HG03432 (cell line): ENCODE results near the gene CLASRP.
A peak's percentile ranks its signal among the peaks of the same experiment; 100 is the strongest.

Source experiments
- ATAC-seq: cut with Tn5 transposase; IDR thresholded peaks from one replicate; pipeline ENCODE4 v1.9.1; 2021; ENCODE audit warnings: mild to moderate bottlenecking, moderate library complexity; ENCODE audit not compliant: unreplicated experiment

CLASRP gene

DNA sequence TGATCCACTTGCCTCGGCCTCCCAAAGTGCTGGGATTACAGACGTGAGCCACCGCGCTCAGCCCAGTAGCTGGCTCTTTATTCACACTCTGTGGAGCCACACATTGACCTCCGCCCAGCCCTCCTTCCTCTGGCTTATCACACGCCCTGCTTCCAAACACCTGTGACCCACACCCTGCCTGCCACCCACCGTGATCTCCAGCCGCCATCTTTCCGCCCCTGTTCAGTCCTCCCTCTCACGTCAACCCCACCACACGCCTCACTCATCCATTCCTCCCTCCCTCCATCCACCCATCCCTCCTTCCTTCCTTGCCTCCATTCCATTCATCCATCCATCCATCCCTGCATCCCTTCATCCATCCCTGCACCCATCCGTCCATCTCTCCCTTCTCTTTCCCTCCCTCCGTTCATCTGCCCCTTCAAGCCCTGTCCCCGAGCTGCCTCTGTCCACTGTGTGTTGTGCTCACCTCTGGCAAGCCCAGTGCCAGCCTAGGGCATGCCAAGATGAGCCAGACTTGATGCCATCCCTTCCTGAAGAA lies 19.8 kb downstream of the CLASRP start:
- ATAC-seq = no peak

DNA sequence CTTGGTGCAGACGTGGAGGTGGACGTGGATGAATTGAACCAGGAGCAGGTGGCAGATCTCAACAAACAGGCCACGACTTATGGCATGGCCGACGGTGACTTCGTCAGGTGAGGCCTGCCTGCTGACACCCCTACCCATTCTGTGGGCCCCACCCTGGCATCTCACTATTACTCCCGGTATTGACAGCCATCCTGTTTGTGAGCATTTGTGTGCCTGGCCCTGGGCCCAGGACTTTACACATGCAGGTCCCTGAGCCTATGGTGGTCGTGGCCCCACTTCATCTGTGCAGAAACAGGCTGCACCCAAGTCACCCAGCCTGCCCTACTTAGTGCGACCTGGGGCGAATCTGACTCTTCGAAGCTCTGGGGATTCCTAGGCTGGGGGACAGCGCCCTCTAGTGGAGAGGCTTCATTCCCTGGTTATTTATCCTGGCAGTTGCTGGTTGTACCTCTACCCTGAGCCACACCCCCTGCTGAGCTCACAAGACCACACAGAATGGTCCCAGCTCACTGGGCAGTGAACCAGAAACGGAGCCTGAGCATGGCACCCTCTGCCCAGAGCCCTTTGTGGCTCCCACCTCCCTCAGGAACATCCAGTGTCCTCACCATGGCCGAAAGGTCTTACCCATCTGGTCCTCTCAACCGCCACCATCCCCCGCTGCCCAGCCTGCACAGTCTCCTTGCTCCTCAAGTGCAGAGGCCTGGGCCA lies 20.6 kb downstream of the CLASRP start:
- ATAC-seq = peak; percentile 40

DNA sequence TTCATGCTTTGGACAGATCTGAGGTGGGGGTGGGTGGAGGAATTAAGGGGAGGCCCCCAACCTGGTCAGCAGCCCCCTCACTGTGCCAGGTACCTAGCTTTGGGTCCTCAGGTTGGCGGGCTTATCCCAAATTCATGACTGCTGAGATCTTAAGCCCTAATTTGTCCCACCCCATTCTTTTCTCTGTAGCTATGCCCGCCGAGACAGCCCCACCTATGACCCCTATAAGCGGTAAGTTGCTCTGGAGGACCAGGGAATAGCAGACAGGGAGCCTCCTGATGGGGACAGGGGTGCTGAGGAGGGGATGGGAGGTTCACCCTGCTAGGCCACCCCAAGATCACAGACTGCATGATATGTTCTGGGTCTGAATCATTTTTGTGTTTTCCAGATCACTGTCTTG lies 23.1 kb downstream of the CLASRP start:
- ATAC-seq = no peak

DNA sequence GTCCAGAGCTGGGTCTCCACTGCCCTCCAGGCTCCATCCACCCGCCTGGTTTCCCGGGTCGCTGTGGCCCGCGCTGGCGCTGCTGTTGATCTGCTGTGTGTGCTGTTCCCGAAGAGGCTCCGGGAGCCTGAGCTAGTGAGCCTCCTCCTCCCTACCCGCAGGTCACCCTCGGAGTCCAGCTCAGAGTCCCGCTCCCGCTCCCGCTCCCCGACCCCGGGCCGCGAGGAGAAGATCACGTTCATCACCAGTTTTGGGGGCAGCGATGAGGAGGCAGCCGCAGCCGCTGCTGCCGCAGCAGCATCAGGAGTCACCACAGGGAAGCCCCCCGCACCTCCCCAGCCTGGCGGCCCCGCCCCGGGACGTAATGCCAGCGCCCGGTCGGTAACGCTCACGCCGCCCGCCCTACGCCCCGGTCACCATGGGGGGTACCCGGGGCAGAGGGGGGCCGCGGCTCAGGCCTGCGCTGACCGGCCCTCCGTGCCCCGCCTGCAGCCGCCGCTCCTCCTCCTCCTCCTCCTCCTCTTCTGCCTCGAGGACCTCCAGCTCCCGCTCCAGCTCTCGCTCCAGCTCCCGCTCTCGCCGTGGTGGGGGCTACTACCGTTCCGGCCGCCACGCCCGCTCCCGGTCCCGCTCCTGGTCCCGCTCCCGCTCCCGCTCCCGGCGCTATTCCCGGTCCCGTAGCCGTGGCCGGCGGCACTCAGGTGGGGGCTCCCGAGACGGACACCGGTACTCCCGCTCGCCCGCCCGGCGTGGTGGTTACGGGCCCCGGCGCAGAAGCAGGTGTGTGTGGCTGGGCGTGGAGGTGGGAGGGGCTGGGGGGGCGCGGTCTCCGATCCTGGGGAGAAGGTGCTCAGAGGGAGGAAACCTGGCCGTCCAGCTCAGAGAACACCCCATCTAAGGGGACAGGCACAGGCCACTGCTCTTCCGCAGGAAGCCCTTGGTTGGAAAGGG lies 25.3 kb downstream of the CLASRP start:
- no peak for ATAC-seq

DNA sequence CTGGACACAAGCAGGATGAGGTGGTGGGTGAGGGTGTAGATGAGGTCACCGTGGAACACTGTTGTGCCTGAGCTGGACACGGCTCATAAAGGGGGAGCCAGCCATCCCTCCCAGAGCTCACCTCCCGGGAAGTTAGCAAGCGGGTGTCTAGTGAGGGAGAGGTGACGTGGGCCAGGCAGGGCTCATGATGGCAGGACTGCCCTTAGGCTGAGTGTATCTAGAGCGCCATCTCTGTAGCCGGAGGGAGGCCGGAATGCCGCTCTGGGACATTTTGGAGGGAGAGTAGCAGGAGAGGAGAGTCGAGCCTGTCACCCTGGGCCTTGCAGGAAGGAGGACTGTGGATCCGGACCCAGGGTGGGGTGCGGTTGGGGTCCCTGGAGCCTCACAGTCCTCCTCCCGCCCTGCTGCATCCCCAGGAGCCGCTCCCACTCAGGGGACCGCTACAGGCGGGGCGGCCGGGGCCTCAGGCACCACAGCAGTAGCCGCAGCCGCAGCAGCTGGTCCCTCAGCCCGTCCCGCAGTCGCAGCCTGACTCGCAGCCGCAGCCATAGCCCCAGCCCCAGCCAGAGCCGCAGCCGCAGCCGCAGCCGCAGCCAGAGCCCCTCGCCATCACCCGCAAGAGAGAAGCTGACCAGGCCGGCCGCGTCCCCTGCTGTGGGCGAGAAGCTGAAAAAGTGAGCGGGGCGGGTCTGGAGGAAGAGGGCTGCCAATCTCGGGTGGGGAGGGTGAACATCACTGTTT lies 28.2 kb downstream of the CLASRP start:
- no peak for ATAC-seq

DNA sequence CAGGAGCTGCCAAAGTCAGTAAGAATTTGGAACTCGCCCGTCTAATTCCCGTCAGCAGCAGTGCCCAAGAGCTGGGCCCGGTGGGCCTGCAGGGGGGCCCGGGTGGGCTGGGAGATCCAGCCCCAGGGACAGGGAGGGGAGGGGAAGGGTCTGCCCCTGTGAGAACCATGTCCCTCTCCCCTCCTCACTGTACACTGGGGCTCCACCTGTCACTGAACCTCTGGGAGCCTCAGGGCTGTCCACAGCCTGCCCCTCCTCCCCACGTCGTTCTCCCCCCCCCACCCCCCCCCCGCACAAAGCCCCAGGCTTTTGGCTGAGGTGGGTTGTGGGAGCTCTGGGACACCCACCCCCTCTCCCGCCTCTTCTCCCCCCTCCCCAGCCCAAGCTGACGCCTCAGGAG lies 29.2 kb downstream of the CLASRP start:
- no peak for ATAC-seq

DNA sequence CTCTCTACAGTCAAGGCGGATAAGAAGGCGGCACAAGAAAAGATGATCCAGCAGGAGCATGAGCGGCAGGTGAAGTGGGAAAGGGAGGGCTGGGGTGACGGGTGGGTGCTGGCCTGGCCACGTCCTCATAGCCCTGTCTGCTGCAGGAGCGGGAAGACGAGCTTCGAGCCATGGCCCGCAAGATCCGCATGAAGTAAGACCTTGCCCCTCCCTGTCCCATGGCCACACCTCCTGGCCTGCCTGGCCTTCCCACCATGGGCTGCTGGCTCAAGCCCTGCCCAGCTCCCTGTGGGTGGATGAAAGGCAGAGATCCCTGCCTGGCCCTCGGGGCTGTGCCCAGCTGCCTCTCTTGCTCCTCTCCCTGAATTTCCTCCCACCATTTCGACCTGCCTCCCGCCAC lies 30.2 kb downstream of the CLASRP start:
- no peak for ATAC-seq

DNA sequence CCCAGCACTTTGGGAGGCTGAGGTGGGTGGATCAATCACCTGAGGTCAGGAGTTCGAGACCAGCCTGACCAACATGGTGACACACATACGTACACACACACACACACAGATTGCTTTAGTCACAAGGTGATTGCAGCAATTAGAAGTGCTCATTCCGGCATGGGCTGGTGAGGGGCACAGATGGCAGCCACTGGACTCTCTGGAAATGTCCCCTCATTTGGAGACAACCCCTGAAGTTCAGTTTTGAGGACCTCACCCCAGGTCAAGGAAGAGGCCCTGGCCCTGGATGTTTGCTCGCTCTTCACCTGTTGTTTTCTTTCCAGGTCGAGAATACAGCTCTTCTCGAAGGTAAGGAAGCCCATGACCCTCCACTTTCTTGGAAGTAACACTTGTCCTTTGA lies 31.4 kb downstream of the CLASRP start:
- no peak for ATAC-seq

DNA sequence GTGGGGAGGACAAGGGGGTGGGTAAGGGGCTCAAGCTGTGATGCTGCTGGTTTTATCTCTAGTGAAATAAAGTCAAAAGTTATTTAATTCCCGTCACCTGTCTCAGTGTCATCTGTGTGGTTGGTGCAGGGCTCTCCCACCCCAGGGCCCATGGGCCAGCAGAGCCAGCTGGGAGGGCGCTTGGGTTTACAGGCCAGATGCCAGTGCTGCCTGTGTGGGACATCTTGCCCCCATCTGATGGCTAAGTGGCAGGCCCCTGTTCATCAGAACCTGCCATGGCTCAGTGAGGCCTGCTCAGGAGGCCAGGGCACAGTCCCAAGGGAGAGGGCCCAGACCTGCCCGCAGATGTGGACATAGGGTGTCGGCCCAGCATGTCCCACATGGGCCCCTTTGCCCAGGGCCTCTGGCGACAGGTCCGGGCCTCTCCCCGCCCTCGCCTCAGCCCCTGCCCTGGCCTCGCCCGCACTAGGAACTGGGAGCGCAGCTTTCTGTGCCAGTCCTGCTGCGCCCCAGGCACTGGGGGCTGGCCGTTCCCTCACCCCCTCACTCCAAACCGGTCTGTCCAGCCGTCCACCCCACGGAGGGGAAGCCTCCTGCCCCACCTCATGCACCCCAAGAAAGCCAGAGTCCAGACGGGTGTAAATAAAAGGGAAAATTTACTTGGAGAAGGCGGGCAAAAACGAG lies 32.2 kb downstream of the CLASRP start:
- no peak for ATAC-seq

DNA sequence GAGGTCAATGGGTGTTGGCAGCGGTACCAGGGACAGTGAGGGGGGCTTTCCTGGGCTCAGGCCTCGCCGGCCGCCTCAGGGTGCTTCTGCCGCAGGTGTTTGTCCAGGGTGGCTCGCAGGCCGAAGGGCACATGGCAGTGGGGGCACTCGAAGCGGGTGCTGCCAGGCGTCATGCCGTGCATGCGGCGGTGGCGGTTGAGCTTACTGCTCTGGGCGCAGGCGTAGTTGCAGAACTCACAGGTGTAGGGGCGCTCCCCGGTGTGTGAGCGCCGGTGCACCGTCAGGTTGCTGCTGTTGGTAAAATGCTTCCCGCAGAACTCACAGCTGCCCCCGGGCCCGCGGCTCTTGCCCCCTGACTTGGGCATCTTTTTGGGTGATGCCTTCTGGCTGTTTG lies 32.7 kb downstream of the CLASRP start:
- no peak for ATAC-seq

DNA sequence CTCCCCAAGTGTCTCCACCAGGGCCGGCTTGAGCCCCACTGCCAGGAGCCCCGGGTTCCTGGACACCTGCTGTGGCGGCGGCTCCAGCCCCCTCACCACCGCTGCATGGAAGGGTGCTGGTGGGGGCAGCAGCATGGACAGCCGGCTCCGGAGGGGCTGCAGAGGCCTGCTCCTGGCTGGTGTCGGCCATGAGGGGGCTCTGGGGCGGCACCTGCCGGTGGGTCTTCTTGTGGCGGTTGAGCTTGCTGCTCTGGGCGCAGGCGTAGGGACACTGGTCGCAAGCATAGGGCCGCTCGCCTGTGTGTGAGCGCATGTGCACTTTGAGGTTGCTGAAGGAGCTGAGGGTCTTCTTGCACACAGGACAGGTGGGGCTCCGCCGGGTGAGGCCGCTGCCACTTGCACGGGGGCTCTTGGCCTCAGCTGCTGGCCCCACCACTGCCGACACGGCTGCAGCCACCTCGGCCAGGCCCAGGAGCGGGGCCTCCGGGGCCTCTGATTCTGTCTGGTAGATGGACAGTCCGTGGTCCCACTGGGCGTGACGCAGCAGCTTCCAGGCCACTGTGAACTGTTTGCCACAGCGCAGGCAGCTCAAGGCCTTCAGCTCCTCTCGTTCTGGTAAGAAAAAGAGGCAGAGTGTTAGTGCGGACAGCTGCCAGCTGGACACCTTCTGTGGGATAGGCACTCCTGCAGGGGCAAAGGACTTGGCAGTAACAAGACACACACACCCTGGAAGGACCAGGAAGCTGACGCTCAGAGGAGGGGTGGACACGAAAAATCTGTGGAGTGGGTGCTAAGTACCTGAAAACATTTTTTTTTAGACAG lies 33.3 kb downstream of the CLASRP start:
- ATAC-seq = no peak

DNA sequence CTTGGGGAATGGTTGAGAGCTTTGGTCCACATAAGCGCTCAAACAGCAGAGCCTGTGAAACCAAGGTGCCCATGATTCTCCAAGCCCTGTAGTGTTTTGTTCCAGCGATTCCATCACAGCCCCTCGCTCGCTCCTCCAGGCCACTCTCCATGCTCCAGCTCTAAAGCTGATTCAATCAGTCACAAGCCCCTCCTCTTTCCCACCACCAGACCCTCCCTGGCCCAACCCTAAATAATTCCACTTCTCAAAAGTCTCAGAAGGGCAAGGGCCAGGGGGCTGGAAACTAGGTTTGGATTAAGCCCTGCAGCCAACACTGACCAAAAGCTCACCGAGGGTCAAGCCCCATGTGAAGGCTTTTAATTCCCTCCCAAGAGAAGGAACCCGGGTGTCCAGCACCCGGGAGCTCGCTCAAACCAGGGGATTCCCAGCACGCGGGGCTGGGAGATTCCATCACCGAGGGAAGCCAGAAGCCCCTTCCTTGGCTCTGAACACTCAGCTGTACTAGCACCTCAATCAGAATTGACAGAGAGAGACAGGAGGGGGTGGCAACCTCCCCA lies 36.0 kb downstream of the CLASRP start:
- no peak for ATAC-seq

DNA sequence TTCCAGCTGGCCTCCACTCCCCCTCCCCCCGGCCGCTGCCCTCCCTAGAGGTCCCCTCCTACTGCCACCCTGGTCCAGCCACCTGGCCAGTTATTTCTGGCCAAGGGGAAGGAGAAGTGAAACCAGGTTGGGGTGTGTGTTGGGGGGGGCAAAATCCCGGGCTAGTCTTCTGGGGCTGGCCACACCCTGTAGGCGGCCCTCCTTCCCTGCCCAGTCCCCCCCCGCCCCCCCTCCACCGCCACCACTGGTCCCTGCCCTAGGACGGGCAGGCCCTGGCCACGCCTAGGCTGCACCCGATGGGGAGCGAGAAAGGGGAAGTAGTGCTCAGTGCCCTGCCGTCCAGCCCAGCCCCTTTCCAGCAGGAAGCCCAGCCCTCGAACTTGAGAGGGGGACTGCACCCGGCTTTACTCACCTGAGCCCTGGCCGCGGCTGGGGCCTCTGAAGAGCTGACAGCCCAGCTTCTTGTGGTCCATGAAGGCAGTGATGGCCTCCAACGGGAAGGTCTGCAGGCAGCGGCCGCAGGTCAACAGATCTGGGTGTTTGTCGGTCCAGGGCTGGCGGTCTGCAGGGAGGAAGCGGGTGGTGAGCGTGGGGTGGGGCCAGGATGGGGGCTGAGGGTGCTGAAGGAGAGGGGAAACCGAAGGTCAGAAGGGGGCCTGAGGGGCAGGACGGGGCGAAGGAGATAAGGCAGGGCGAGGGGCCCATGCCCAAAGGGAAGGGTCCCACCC lies 36.6 kb downstream of the CLASRP start:
- peak; percentile 58 for ATAC-seq

DNA sequence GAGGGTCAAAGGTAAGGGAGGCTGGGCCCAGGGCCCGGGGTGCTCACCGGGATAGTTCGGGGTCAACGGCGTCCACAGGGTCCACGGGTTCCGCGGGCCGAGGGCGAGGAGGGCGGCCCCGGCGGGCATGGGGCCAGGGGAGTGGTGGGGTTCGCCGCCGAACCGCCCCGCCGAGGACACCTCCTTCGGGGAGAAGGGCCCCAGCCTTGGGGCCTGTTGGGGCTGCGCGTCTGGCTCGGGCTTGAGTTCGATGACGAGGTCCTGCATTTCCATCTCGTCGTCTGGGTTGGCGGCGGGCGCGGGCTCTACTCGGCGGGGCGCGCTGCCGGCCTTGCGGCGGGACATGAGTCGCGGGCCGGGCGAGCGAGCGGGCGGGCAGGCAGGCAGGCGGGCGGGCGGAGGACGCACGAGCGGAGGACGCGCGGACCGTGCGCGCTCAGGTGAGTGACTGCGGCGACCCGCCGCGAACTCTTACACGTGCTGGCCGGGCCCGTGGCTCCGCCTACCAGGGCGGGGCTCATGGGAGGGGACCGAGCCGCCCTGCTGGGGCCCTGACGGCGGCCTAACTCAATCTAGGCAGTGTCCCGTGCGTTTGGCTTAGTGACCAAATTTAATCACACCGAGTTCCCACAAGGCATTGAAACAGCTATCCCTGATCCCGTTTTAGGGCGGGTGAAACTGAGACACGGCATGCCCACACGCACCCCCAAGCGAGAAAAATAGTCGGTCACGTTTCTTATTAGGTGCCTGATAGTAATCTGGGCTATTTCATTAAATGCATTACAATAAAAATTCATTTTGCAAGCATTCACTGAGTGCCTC lies 37.4 kb downstream of the CLASRP start, which contains the start of gene ZNF296:
ZNF296 (minus strand) TSS at position 450 of the 822 bp plus-strand sequence; CDS start at position 345, 105 bp downstream.
- ATAC-seq = peak; percentile 39

DNA sequence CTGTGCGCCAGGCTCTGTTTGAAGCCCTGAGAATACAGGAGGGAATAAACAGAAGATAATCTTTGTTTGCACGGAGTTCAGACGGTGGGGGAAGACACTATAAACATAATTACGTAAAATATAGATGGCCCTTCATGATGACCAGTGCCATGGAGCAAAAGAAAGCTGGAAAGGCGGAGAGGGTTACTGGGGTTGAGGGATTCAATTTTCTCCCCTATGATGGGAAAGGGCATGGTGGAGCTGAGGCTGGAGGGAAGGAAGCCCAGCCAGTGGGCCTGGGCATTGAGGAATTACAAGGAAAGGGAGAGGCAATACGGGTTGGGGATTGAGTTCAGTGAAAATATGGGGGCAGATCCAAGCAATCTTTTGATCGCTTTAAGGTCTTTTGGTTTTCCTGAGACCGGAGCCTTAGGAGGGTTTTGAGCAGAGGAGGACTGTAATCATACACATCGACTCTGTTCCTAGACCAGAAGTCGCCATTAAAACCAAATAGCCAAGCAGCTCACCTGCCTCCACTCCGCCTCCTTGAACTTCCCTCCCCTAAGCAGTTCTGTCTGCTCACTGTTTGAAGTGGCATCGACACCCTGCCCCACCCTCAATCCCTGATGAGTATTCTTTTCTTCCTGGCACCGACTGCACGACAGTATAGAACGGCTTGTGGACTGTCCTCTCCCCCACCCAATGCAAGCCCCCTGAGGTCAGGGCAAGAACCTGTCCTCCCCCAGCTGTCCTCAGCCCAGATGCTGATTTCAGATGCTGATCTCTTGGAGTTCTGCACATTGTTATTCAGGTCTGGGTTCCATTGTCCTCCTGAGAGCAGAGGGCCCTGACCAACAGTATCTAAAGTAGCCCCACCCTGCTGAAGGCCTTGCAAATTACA lies 38.2 kb downstream of the CLASRP start:
- no peak for ATAC-seq

DNA sequence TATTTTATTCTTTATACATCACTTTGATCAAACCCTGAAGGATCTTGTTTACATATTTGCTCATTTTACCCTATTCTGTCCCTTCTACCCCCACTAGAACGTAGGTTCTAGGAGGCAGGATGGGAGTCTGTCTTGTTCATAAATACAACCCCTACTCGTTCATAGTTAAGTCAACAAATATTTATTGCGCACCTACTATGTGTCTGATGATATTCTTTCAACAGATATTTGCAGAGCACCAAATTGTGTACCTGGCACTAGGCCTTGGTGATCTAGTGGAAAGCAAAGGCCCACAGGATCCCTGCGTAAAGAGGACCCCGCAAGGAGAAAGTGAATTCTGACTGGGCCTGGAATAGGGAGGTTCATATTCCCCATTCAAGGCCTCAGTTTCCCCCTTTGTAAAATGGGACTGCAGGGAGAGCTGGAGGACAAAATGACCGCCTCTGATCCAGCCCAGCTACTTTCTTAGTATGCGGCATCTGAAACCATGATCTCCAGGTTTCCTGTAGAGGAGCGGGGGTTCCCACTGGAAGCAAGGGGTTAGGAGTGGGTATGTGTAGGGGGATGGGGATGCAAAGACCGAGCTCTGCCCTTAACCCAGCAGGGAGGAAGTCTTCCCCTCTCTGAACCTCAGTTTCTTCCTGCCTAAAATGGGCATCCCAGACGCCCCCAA lies 39.7 kb downstream of the CLASRP start:
- peak; percentile 1 for ATAC-seq
